Measurements from ENCODE around the gene DNAJC24. TPM values are rescaled to one million over a fixed set of nuclear protein-coding genes. Genes with fewer than 3 reads are reported as not detected.

Gene DNAJC24
- total and polyA plus RNA-seq, 2 experiments from 2014 or later: 20.3 to 21.3 TPM

DNA sequence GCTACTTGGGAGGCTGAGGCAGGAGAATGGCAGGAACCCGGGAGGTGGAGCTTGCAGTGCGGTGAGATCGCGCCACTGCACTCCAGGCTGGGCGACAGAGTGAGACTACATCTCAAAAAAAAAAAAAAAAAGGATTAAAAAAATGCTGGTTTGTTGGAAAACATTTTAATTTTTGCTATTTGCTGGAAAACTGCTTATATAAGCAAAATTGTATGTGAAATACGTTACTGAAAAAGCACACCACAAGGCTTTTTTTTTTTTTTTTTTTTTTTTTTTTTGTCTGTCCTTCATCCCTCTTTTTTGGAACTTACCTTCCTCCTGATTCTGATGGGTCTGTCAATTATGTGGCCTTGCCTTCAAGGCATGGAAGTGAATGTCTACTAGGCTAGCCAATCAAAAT lies 41.0 kb upstream of the DNAJC24 start (continued):
- TF ChIP-seq ZNF462 (CRISPR knock-in tag; IDR thresholded peaks at IDR 0.05) (no peak), NANOG (IDR thresholded peaks at IDR 0.05; ENCODE audit: borderline replicate concordance) (no peak), EZH2phosphoT487 (IDR thresholded peaks at IDR 0.05; ENCODE audit: unreplicated experiment) (no peak)
- TF ChIP-seq, protein P1, sequence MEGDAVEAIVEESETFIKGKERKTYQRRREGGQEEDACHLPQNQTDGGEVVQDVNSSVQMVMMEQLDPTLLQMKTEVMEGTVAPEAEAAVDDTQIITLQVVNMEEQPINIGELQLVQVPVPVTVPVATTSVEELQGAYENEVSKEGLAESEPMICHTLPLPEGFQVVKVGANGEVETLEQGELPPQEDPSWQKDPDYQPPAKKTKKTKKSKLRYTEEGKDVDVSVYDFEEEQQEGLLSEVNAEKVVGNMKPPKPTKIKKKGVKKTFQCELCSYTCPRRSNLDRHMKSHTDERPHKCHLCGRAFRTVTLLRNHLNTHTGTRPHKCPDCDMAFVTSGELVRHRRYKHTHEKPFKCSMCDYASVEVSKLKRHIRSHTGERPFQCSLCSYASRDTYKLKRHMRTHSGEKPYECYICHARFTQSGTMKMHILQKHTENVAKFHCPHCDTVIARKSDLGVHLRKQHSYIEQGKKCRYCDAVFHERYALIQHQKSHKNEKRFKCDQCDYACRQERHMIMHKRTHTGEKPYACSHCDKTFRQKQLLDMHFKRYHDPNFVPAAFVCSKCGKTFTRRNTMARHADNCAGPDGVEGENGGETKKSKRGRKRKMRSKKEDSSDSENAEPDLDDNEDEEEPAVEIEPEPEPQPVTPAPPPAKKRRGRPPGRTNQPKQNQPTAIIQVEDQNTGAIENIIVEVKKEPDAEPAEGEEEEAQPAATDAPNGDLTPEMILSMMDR (conservative IDR thresholded peaks at IDR 0.05; ENCODE audit: low read depth in 2 of 2): no peak

GRCh38 chr11:31337806-31338205 lies 31.9 kb upstream of the DNAJC24 start:
- H3K27ac ChIP-seq (ENCODE audit: low read depth): no peak overlapping the region
- no peaks in the 10 kb centered on the region for H4K20me1 ChIP-seq (replicated peaks; ENCODE audit: insufficient read depth)
- H3K36me3 ChIP-seq (ENCODE audit: insufficient read depth): peaks cover 10% of the 10 kb centered on the region
- Mint-ChIP-seq H3K4me3 (no peak overlapping the region), H3K4me1 (no peaks in the 10 kb centered on the region), H3K27me3 (ENCODE audit: insufficient read depth, low read depth, poor library complexity) (peaks cover 6% of the 10 kb centered on the region), H3K36me3 (ENCODE audit: low read depth) (peaks cover 22% of the 10 kb centered on the region), H3K9me3 (peaks cover 24% of the 10 kb centered on the region), H3K27ac (no peak overlapping the region)
- DNase-seq (ENCODE audit: low spot score) (no peak), ATAC-seq (no peak)
- no peaks in the 10 kb centered on the region for H3F3A ChIP-seq (replicated peaks; ENCODE audit: low read depth)
- no peaks in the 10 kb centered on the region for H3K79me2 ChIP-seq (replicated peaks; ENCODE audit: insufficient read depth)
- H3K4me2 ChIP-seq: no peak overlapping the region
- H3K9me2 ChIP-seq (ENCODE audit: insufficient read depth): no peaks in the 10 kb centered on the region
- H3K27me3 ChIP-seq (ENCODE audit: insufficient read depth): no peaks in the 10 kb centered on the region
- H2AFZ ChIP-seq: no peak overlapping the region
- H3K4me3 ChIP-seq: no peak overlapping the region
- H3K4me1 ChIP-seq (ENCODE audit: insufficient read depth): no peaks in the 10 kb centered on the region
- TF ChIP-seq NANOG (IDR thresholded peaks at IDR 0.05; ENCODE audit: borderline replicate concordance): no peak
- TF ChIP-seq ZNF114 (CRISPR knock-in tag; IDR thresholded peaks at IDR 0.05): no peak
- TF ChIP-seq, protein P2, sequence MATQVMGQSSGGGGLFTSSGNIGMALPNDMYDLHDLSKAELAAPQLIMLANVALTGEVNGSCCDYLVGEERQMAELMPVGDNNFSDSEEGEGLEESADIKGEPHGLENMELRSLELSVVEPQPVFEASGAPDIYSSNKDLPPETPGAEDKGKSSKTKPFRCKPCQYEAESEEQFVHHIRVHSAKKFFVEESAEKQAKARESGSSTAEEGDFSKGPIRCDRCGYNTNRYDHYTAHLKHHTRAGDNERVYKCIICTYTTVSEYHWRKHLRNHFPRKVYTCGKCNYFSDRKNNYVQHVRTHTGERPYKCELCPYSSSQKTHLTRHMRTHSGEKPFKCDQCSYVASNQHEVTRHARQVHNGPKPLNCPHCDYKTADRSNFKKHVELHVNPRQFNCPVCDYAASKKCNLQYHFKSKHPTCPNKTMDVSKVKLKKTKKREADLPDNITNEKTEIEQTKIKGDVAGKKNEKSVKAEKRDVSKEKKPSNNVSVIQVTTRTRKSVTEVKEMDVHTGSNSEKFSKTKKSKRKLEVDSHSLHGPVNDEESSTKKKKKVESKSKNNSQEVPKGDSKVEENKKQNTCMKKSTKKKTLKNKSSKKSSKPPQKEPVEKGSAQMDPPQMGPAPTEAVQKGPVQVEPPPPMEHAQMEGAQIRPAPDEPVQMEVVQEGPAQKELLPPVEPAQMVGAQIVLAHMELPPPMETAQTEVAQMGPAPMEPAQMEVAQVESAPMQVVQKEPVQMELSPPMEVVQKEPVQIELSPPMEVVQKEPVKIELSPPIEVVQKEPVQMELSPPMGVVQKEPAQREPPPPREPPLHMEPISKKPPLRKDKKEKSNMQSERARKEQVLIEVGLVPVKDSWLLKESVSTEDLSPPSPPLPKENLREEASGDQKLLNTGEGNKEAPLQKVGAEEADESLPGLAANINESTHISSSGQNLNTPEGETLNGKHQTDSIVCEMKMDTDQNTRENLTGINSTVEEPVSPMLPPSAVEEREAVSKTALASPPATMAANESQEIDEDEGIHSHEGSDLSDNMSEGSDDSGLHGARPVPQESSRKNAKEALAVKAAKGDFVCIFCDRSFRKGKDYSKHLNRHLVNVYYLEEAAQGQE (IDR thresholded peaks at IDR 0.05; ENCODE audit: unreplicated experiment): no peak

All from GM23338 (cell line).